Activated naive CD8-positive, alpha-beta T cell treated with anti-CD3 and anti-CD28 coated beads, Interleukin-2, amount 10 ng/mL, durations not matched to agents 7 days and 5 days (primary cell): ENCODE results near the gene GALNT2. TPM values are rescaled to one million over a fixed set of nuclear protein-coding genes. Genes with fewer than 3 reads are reported as not detected.

Source experiments
- ATAC-seq: fragments of 150-1000 bp; cut with Tn5 transposase; one replicate; pipeline ENCODE4 v1.10.0; 2021; ENCODE audit warnings: low read depth, moderate library complexity
- POLR2A ChIA-PET: fragments of 350-600 bp; sonication (Branson Sonifier 250); formaldehyde crosslinking; loops from one replicate; lab custom pipeline; 2021; ENCODE audit warnings: antibody characterized with exemption; lab: Charles Lee
- DNase-seq: peaks from one replicate; pipeline ENCODE4 v3.0.0; 2021
- H3K27ac Mint-ChIP-seq: one replicate; pipeline ENCODE4 v1.8.0; 2022; ENCODE audit warnings: mild to moderate bottlenecking, mixed read lengths
- H3K27me3 Mint-ChIP-seq: one replicate; pipeline ENCODE4 v1.8.0; 2022; ENCODE audit warnings: mild to moderate bottlenecking, moderate library complexity, mixed read lengths
- H3K36me3 Mint-ChIP-seq: one replicate; pipeline ENCODE4 v1.8.0; 2021; ENCODE audit warnings: mild to moderate bottlenecking, mixed read lengths
- H3K4me1 Mint-ChIP-seq: one replicate; pipeline ENCODE4 v1.8.0; 2021; ENCODE audit warnings: mixed read lengths
- H3K4me3 Mint-ChIP-seq: one replicate; pipeline ENCODE4 v1.8.0; 2022; ENCODE audit warnings: mild to moderate bottlenecking, moderate library complexity, mixed read lengths
- H3K9me3 Mint-ChIP-seq: one replicate; pipeline ENCODE4 v1.8.0; 2021; ENCODE audit warnings: mixed read lengths
- total RNA-seq, 2 experiments: library from RNA; stranded (reverse); gene quantifications; one replicate each; pipeline ENCODE4 v1.2.3, GENCODE V29; 2021

The GALNT2 gene
- total RNA-seq, 2 experiments from 2014 or later: 25.3 to 29.0 TPM

GRCh38 chr1:230308039-230308438 is 241.0 kb downstream of the GALNT2 start:
- Mint-ChIP-seq H3K27ac (no peak overlapping the region), H3K36me3 (no peaks in the 10 kb centered on the region), H3K4me3 (no peak overlapping the region), H3K27me3 (peaks cover 7% of the 10 kb centered on the region), H3K9me3 (no peaks in the 10 kb centered on the region), H3K4me1 (peaks cover 11% of the 10 kb centered on the region)
- ATAC-seq (no peak), DNase-seq (no peak)
- POLR2A ChIA-PET: no interaction called here

DNA sequence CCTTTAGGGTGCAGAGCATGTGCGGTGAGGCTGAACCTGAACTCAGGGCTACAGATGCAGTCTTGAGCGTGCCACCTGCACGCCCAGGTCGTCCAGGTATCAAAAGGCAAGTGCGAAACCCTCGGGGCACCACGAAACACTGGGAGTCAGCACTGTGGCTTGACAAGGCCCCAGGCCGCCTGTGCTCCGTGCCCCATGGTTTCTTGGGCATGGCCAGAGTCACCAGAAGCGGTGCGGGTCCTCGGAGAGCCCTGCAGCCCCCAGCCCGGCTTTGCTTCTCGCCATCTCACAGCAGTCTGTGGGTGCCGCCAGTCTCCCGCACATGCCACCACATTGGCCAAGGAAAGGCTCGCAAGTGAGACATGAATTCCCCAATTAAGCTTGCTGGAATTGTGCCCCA is 241.8 kb downstream of the GALNT2 start:
- Mint-ChIP-seq H3K9me3 (no peaks in the 10 kb centered on the region), H3K4me3 (no peak overlapping the region), H3K27me3 (peaks cover 8% of the 10 kb centered on the region), H3K4me1 (peaks cover 9% of the 10 kb centered on the region), H3K36me3 (no peaks in the 10 kb centered on the region), H3K27ac (no peak overlapping the region)
- ATAC-seq (no peak), DNase-seq (no peak)
- POLR2A ChIA-PET: no interaction called here

DNA sequence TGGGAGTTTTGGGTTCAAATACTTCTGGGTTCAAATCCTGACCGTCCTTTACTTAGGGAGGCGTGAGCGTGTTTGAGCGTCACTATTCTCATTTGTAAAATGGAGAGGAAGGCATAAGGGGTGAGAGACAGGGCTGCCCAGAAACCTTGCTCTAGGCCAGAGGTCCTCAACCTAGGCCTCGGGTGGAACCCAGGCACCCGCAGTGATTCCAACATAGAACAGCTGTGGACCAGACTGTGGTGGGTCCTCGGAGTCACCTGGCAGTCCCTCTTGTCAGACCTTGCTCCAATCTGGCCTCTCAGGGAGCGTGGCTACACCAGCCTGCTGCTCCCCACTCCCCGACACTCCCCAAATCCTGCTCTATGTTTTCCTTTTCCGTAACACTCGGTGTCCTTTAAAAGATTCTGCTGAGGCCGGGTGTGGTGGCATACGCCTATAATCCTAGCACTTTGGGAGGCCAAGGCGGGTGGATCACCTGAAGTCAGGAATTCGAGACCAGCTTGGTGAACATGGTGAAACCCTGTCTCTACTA is 242.7 kb downstream of the GALNT2 start:
- no peak overlapping the region for H3K4me3 Mint-ChIP-seq
- no peak overlapping the region for H3K27ac Mint-ChIP-seq
- H3K4me1 Mint-ChIP-seq: peaks cover 7% of the 10 kb centered on the region
- H3K27me3 Mint-ChIP-seq: peaks cover 8% of the 10 kb centered on the region
- H3K36me3 Mint-ChIP-seq: no peaks in the 10 kb centered on the region
- POLR2A ChIA-PET: no interaction called here
- ATAC-seq (no peak), DNase-seq (no peak)
- no peaks in the 10 kb centered on the region for H3K9me3 Mint-ChIP-seq

DNA sequence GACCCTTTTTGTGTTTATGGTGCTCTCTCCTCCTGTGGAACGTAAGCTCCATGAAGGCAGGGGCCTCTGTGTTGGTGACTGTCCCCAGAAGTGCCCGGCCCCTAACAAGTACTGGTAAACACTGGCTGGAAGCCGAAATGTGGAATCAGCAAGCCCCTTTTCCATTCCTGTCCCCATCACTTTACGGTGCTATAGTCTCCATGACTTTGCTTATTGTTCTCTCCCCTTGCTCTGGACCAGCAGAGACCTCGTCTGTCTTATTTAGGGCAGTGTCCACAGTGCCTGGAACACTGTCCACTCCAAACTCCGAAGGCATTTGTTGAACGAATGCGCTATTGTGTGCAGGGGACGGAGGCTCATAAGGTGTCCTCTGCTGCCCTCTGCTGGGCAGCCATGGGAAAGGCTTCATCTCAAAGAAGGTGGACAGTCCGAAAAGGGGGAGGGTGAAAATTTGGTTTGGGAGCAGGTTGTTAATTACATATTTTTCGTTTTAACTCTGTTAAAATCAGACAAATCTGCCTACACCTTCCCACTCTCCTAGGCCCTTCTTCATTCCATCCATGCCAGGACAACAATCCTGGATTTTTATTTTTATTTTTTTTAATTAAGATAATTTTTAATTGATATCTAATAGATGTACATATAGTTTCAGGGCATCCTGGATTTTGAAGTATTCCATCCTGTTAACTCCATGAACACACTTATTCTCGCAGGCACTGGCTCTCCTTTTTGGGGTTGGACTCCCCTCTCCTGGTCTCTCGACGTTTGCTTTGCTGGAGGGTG is 243.5 kb downstream of the GALNT2 start:
- Mint-ChIP-seq H3K36me3 (no peaks in the 10 kb centered on the region), H3K9me3 (no peaks in the 10 kb centered on the region), H3K27me3 (peaks cover 5% of the 10 kb centered on the region), H3K4me3 (peak overlapping the region; percentile 6), H3K27ac (no peak overlapping the region), H3K4me1 (peaks cover 6% of the 10 kb centered on the region)
- peak; percentile 64 for ATAC-seq
- DNase-seq: peak; percentile 77
- POLR2A ChIA-PET: no interaction called here

GRCh38 chr1:230312676-230313075 is 245.6 kb downstream of the GALNT2 start:
- POLR2A ChIA-PET: no interaction called here
- DNase-seq (no peak), ATAC-seq (no peak)
- peaks cover 5% of the 10 kb centered on the region for H3K27me3 Mint-ChIP-seq
- no peaks in the 10 kb centered on the region for H3K36me3 Mint-ChIP-seq
- H3K9me3 Mint-ChIP-seq: no peaks in the 10 kb centered on the region
- peaks cover 3% of the 10 kb centered on the region for H3K4me1 Mint-ChIP-seq
- H3K27ac Mint-ChIP-seq: no peak overlapping the region
- no peak overlapping the region for H3K4me3 Mint-ChIP-seq

DNA sequence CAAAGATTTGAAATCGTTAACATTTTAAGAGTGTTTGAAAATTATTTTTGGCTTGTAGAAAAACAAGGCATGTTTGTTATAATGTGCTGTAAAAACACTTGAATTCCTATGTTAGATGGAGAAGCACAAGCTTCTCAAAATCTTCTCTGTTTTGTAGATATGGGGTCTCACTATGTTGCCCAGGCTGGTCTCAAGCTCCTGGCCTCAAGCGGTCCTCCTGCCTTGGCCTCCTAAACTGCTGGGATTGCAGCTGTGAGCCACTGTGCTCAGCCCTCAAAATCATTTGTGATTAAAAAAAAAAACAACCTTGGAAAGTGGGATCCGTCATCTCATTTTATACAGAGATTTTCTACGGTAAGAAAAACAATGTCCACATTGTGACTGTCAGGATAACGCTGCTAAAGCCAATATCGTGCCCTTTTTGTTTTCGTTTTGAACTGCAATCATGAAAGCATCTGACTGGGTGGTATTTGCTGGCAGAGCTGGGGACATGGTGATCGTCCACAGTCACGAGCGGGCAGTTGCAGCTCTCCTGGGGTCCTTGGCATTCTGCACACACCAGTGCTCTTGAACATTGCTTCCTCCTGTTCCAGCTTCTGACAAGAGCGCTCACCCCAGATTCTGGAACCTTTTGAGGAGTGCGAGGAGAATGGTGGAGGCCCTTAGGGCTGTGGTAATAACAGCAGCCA is 246.6 kb downstream of the GALNT2 start:
- ATAC-seq: no peak
- no peak for DNase-seq
- H3K4me1 Mint-ChIP-seq: peaks cover 3% of the 10 kb centered on the region

GRCh38 chr1:230314142-230314470 is 247.1 kb downstream of the GALNT2 start:
- H3K27ac Mint-ChIP-seq: no peak overlapping the region
- no peaks in the 10 kb centered on the region for H3K36me3 Mint-ChIP-seq
- no peak overlapping the region for H3K4me3 Mint-ChIP-seq
- H3K4me1 Mint-ChIP-seq: peaks cover 3% of the 10 kb centered on the region
- POLR2A ChIA-PET: no interaction called here
- H3K9me3 Mint-ChIP-seq: no peaks in the 10 kb centered on the region
- H3K27me3 Mint-ChIP-seq: peaks cover 5% of the 10 kb centered on the region
- ATAC-seq (no peak), DNase-seq (no peak)

More for the DNA sequence above, 246.6 kb downstream of the GALNT2 start:
- H3K9me3 Mint-ChIP-seq: no peaks in the 10 kb centered on the region
- POLR2A ChIA-PET: no interaction called here
- H3K36me3 Mint-ChIP-seq: no peaks in the 10 kb centered on the region
- peaks cover 5% of the 10 kb centered on the region for H3K27me3 Mint-ChIP-seq
- no peak overlapping the region for H3K27ac Mint-ChIP-seq
- no peak overlapping the region for H3K4me3 Mint-ChIP-seq

GRCh38 chr1:230315099-230315498 is 248.1 kb downstream of the GALNT2 start:
- Mint-ChIP-seq H3K27ac (no peak overlapping the region), H3K27me3 (peaks cover 4% of the 10 kb centered on the region), H3K4me3 (no peak overlapping the region), H3K4me1 (peaks cover 3% of the 10 kb centered on the region), H3K9me3 (no peaks in the 10 kb centered on the region), H3K36me3 (no peaks in the 10 kb centered on the region)
- no peak for DNase-seq
- POLR2A ChIA-PET: no interaction called here
- no peak for ATAC-seq

DNA sequence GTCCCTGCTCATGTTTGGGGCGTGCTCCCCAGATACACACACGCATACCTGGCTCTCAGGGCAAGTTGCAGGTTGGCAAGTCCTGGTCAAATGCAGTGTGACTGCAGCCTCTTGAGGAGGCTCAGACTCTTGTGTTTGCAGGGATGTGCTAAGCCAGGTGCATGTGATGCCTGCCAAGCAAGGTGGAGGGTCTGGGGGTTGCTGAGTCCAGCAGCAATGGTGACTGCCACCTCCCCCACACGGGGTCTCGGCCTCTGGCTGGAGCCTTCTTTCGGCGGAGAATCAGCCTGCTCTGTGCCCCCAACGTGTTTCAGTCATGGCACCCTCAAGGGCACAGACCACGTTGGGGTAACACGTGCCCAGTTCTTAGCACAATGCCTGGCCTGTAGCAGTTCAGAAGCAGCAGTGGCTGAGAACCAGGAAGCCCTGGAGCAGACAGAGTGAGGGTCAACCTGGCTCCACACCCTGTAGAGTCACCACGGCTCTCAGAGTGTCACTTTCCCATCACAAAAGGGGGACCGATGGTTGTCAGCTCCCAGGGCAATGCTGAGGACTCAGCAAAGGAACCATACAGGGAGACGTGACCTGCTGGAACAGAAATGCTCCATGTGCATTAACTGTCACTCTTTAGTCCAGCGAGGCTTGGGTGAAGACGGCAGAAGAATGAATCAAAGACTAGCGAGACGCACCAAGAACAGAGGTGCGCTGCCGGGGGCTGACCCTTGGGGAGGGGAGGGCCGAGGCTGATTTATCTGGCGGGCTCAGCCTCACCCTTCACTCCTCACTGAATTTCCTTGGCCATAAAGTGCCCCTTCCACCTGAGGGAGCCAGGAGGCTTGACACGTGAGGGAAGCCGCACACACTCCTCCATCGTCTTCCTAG is 250.1 kb downstream of the GALNT2 start:
- ATAC-seq (no peak), DNase-seq (no peak)
- Mint-ChIP-seq H3K9me3 (no peaks in the 10 kb centered on the region), H3K4me3 (no peak overlapping the region), H3K27ac (no peak overlapping the region), H3K36me3 (no peaks in the 10 kb centered on the region), H3K4me1 (no peaks in the 10 kb centered on the region), H3K27me3 (peaks cover 4% of the 10 kb centered on the region)
- POLR2A ChIA-PET: no interaction called here

- H3K36me3 Mint-ChIP-seq: no peaks in the 10 kb centered on the region
- DNase-seq (no peak), ATAC-seq (no peak)
- peaks cover under 1% of the 10 kb centered on the region for H3K27me3 Mint-ChIP-seq
- no peaks in the 10 kb centered on the region for H3K4me1 Mint-ChIP-seq
- H3K4me3 Mint-ChIP-seq: no peak overlapping the region
- no peak overlapping the region for H3K27ac Mint-ChIP-seq
- no peaks in the 10 kb centered on the region for H3K9me3 Mint-ChIP-seq
- POLR2A ChIA-PET: no interaction called here
Measured at GRCh38 chr1:230317823-230318819, 251.1 kb downstream of the GALNT2 start.

DNA sequence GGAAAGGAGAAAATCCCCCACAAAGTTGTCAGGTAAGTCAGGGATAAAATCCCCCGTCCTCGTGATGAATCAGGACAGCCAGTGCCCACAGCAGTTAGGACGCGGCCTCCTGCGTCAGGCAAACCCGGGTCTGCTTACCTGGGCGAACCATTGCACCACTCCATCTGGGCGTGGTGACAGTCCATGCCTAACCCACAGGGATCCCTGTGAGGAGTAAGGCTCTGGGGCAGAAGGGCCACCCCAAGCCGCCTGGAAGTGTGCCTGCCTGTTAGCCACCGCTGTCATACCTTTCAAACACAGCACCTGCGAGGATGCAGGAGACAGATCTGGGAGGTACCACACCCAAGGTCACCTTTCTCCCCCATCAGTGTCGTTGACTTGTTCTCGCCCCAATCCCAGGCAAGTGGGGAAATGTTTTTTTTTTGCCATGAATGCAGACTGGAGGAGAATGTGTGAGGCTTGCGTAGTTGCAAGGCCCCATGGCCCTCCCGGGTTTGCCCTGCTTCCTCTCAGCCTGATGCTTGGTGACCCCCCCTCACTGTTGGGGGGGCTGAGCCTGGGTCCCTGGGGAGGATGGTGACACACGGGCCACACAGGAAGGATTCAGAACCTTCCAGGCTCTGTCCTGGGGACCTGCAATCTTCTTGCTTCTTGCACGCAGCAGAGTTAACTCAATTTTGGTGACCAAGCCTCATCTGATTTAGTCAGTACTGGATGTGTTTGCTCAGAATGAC is 252.1 kb downstream of the GALNT2 start:
- no peaks in the 10 kb centered on the region for H3K9me3 Mint-ChIP-seq
- POLR2A ChIA-PET: no interaction called here
- ATAC-seq: no peak

DNA sequence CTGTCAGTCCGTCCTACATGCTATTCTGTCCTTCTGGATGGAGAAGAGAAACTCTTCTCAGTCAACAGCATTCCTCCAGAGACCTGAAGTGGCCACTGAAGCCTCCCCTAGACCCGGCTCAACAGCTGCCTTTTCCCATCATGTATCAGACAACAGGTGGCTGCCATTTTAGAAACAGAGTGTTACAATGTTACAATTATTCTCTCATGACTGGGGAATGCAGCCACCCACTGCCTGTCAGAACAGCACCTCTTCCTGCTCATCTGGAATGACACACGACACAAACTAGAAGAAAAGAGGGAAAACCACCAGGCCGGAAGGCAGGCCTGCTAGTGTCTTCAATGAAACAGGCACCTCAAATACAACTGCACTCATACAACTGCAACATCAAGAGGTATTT is 253.8 kb downstream of the GALNT2 start:
- H3K4me3 Mint-ChIP-seq: no peak overlapping the region
- no peak overlapping the region for H3K27ac Mint-ChIP-seq
- ATAC-seq (no peak), DNase-seq (no peak)
- no peaks in the 10 kb centered on the region for H3K27me3 Mint-ChIP-seq
- no peaks in the 10 kb centered on the region for H3K4me1 Mint-ChIP-seq
- POLR2A ChIA-PET: no interaction called here
- no peaks in the 10 kb centered on the region for H3K36me3 Mint-ChIP-seq
- H3K9me3 Mint-ChIP-seq: no peaks in the 10 kb centered on the region

More for the DNA sequence above, 252.1 kb downstream of the GALNT2 start:
- no peak overlapping the region for H3K27ac Mint-ChIP-seq
- no peak overlapping the region for H3K4me3 Mint-ChIP-seq
- H3K4me1 Mint-ChIP-seq: no peaks in the 10 kb centered on the region
- no peak for DNase-seq
- H3K36me3 Mint-ChIP-seq: no peaks in the 10 kb centered on the region
- H3K27me3 Mint-ChIP-seq: no peaks in the 10 kb centered on the region
